ENCODE measurements around the gene PKNOX2.

The PKNOX2 gene

DNA sequence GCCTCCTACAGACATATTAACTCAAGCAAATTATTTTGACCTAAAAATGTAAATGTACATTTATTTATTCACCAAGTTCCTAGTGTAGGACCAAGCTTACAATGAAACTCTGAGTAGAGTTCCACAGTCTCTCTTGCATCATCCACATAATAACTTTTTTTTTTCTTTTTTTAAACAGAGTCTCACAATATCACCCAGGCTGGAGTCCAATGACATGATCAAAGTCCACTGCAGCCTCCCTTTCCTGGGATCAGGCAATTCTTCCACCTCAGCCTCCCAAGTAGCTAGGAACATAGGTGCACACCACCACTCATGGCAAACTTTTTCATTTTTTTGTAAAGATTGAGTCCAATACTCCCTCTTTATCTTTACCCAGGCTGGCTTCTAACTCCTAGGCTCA is 303.5 kb downstream of the PKNOX2 start:
- FAIRE-seq (no peak), DNase-seq (ENCODE audit: insufficient read length, low spot score) (no peak)
- no peak for TF ChIP-seq CTCF (IDR thresholded peaks at IDR 0.05; ENCODE audit: insufficient read depth, missing control alignments)

DNA sequence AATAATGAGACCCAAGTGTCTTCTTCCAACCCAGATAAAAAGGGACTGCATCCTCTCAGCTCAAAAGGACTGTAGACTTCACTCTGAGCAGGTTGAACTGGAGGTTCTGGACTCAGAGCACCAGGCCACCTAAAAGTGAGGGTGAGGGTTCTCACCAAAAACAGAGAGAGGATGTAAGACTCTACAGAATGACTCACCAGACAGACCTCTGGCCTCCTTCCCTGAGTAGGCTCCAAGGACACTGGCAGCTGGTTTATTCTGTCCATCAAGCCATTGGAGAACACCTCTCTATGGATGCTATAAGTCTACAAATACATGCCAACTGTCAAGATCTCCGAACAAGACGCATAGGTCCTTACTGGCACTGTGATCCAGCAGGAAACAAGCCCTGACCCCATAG is 304.3 kb downstream of the PKNOX2 start:
- no peak for FAIRE-seq
- TF ChIP-seq CTCF (IDR thresholded peaks at IDR 0.05; ENCODE audit: insufficient read depth, missing control alignments): no peak
- no peak for DNase-seq (ENCODE audit: insufficient read length, low spot score)

DNA sequence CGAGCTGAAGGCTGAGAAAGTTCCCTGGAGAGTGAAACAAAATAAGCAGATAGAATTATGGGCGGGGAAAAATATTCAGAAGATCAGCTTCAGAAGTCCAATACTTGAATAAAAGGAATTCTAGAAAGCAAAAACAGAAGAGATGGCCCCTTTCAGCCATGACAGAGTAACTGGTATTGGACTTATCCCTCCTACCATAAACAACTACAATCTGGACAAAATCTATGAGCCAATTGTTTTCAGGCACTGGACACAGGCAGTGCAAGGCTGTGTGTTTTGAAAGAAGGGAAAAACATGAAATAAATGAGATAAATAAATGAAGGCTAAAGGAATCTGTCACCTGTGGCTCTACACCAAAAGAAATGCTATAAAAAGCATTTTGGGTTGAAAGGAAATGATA is 305.8 kb downstream of the PKNOX2 start:
- TF ChIP-seq CTCF (IDR thresholded peaks at IDR 0.05; ENCODE audit: insufficient read depth, missing control alignments): no peak
- FAIRE-seq (no peak), DNase-seq (ENCODE audit: insufficient read length, low spot score) (no peak)

- TF ChIP-seq CTCF (IDR thresholded peaks at IDR 0.05; ENCODE audit: insufficient read depth, missing control alignments): no peak
- DNase-seq (ENCODE audit: insufficient read length, low spot score) (no peak), FAIRE-seq (no peak)
Measured at GRCh38 chr11:125476721-125477120, 312.2 kb downstream of the PKNOX2 start.

GRCh38 chr11:125479137-125479536 is 314.6 kb downstream of the PKNOX2 start:
- DNase-seq (ENCODE audit: insufficient read length, low spot score) (no peak), FAIRE-seq (no peak)
- no peak for TF ChIP-seq CTCF (IDR thresholded peaks at IDR 0.05; ENCODE audit: insufficient read depth, missing control alignments)

DNA sequence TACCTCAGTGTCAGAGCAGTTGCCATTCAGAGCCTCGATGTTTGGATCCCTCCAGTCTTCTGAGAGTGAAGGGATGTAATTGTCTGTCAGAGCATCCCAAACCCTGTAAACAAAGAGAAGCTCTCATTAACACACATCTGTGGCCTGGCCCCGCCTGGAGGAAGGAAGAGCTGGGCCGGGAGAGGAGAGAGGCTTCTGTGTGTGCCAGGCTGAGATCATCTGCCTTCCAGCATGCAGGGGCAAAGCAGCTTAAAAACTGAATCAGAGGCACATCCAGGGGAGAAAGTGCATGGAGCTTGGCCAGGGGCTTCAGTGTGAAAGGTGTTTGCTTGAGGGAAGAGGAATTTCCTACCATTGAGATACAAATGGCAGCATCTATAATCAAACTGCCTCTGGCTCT is 317.0 kb downstream of the PKNOX2 start:
- DNase-seq (ENCODE audit: insufficient read length, low spot score): no peak
- TF ChIP-seq CTCF (IDR thresholded peaks at IDR 0.05; ENCODE audit: insufficient read depth, missing control alignments): no peak
- no peak for FAIRE-seq

Measured in D721Med (cell line).